SJSA1 (cell line): Measurements from ENCODE around the gene TEKTIP1. TPM values are rescaled to one million over a fixed set of nuclear protein-coding genes. Genes with fewer than 3 reads are reported as not detected.
"Not testable (repeated sequence)": the region's sequence is repeated elsewhere in the genome, so short reads cannot be mapped to it uniquely, and the experiment has no call there.

Source experiments
- DNase-seq, 2 experiments: peaks; one replicate each; pipeline ENCODE4 v3.0.0-alpha.2; 2015 to 2020; ENCODE audit warnings: low spot score in 2 of 2, low read depth in 1 of 2
- H3K27ac ChIP-seq: fragments of 250-450 bp; sonication (Bioruptor Pico); 2 replicates; pipeline ENCODE4 v1.5.1; 2020; ENCODE audit warnings: mild to moderate bottlenecking, moderate library complexity
- H3K27me3 ChIP-seq: fragments of 250-450 bp; sonication (Bioruptor Pico); replicated peaks from 2 replicates; pipeline ENCODE4 v1.5.1; 2020; ENCODE audit warnings: mild to moderate bottlenecking, moderate library complexity
- H3K36me3 ChIP-seq: fragments of 250-450 bp; sonication (Bioruptor Pico); 2 replicates; pipeline ENCODE4 v1.5.1; 2020; ENCODE audit warnings: mild to moderate bottlenecking
- H3K4me1 ChIP-seq: fragments of 250-450 bp; sonication (Bioruptor Pico); replicated peaks from 2 replicates; pipeline ENCODE4 v1.6.1; 2021; ENCODE audit warnings: mild to moderate bottlenecking
- H3K4me3 ChIP-seq: fragments of 250-450 bp; sonication (Bioruptor Pico); 2 replicates; pipeline ENCODE4 v1.5.1; 2020; ENCODE audit warnings: mild to moderate bottlenecking
- H3K9me3 ChIP-seq: fragments of 250-450 bp; sonication (Bioruptor Pico); replicated peaks from 2 replicates; pipeline ENCODE4 v1.5.1; 2020; ENCODE audit warnings: mild to moderate bottlenecking
- total RNA-seq: library from RNA; depleted of rRNA; stranded (reverse); fragments of >200 nt; shearing (Covaris generic); gene quantifications from 2 replicates; pipeline ENCODE4 v1.2.3, GENCODE V29; 2014

TEKTIP1 gene
- total RNA-seq, 1 experiment from 2014 or later, result 0.26 TPM

DNA sequence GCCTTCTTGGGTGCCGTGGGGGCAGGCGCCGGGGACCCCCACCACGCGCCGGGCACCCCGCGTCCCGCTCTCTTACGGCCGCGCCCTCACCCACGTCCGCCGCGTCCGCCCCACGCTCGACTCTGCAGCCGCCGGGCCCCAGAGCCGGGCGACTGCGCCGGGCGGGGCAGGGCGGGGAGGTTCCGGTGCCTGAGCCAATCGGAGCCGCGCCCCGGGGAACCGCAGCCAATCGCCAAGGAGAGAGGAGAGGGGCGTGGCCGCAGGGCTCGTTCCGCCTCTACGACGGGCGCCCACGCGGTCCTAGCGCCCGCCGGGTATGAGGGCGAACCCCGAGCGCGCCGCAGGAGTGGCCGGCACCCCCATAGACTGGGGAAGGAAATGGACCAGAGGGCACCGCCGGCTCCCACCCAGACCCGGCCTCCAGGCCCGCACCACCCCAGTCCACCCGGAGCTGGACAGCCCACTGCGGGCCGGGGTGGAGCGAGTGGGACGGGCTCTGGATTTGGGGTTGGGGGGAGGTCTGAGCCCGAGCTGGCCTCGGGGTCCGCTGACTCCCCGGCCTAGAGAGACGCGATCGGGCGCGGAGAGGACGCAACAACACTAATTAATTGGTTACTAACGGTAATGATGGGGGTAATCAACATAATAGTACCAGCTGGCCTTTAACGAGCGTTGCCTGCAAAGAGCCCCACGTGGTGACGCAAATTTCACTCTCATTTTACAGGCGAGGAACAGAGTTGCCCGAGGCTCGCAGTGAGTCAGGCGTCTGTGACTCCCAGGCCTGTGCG, 18.7 kb downstream of the TEKTIP1 start, which contains the start of gene MFSD12:
Gene MFSD12, minus strand, starts transcription at position 126 of the 788 bp plus-strand sequence. CDS start 183 bp downstream, outside the sequence.
- Histone ChIP-seq H3K9me3 (peaks cover 4% of the 10 kb centered on the region), H3K36me3 (peaks cover 35% of the 10 kb centered on the region), H3K4me1 (peaks cover 56% of the 10 kb centered on the region), H3K27ac (peak within 1 kb of the TSS; percentile 61), H3K4me3 (peak within 1 kb of the TSS; percentile 98), H3K27me3 (no peaks in the 10 kb centered on the region)
- peak; percentile 95 for DNase-seq

DNA sequence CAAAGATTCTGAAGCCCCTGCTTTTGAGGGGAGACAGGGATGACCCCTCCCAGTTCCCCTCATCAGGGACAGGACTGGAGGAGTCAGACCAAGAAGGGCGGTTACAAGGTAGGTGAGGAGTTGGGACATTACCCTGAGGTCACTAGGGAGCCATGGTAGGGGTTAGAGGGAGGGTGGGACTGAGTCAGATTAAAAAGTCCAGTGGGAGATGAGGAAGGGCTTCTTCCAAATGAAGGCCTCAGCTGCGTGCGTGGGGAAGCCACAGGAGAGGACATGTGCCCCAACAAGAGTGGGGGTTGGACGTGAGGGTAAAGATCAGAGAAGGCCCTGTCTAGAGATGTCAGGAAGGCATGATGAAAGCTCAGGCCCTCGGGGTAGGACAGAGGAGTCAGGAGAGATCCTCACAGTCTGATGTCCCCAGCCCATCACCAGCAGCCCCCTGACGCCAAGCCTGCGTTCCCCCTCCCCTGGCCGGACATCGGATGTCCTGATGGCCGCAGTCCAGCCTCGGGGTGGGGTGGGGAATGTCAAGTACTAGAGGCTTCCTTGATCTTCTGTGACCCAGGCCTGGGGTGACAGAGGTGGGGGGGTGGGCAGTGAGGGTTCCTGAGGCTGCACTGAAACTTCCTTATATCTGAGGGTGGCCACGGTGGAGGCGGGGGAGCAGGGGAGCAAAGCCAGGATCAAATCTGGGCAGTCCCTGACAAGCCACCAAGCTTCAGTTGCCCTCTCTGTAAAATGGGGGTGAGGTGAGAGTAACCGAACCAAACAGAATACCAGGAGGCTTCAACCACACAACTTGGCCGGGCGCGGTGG, 24.9 kb downstream of the TEKTIP1 start:
- Histone ChIP-seq H3K27me3 (no peaks in the 10 kb centered on the region), H3K4me3 (no peak overlapping the region), H3K27ac (peak overlapping the region; percentile 100), H3K9me3 (peaks cover 3% of the 10 kb centered on the region; the same call in 1 of the 2 replicates), H3K36me3 (no peaks in the 10 kb centered on the region), H3K4me1 (peaks cover 46% of the 10 kb centered on the region)
- DNase-seq, result no peak

DNA sequence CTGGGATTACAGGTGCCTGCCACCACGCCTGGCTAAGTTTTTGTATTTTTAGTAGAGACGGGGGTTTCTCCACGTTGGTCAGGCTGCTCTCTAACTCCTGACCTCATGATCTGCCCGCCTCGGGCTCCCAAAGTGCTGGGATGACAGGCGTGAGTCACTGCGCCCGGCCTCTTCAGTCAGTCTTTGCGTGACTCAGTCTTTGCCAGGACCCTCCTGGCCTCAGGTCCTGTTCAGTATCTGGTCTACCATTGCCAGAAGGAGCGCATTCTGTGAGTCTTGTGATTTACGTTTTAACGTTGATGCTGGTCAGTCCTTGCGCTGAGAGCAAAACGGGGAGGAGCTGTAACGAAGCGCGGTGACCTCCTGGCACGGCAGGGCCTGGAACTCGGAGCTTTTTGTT, 26.2 kb downstream of the TEKTIP1 start:
- H3K27ac ChIP-seq, result peak overlapping the region; percentile 58
- peak; percentile 49 to 86 for DNase-seq

DNA sequence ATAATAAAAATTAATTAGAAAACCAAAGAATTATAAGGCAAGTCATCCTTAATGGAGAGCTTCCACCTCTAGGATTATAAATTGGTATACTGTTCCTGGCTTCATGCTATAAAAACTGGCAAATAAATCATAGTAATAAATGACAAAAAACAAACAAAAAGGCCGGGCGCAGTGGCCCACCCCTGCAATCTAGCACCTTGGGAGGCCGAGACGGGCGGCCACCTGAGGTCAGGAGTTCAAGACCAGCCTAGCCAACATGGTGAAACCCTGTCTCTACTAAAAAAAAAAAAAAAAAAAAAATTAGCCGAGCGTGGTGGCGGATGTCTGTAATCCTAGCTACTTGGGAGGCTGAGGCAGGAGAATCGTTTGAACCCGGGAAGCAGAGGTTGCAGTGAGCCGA, 31.1 kb downstream of the TEKTIP1 start:
- H3K9me3 ChIP-seq, H3K27ac ChIP-seq, H3K27me3 ChIP-seq, DNase-seq, H3K4me3 ChIP-seq: not testable (repeated sequence)
- H3K4me1 ChIP-seq, result peaks cover 19% of the 10 kb centered on the region
- H3K36me3 ChIP-seq, result peaks cover 22% of the 10 kb centered on the region

More for the DNA sequence above, 26.2 kb downstream of the TEKTIP1 start:
- peaks cover 3% of the 10 kb centered on the region; the same call in 1 of the 2 replicates for H3K9me3 ChIP-seq
- H3K4me3 ChIP-seq, result no peak overlapping the region
- H3K27me3 ChIP-seq, result no peaks in the 10 kb centered on the region
- no peaks in the 10 kb centered on the region for H3K36me3 ChIP-seq
- H3K4me1 ChIP-seq, result peaks cover 46% of the 10 kb centered on the region

DNA sequence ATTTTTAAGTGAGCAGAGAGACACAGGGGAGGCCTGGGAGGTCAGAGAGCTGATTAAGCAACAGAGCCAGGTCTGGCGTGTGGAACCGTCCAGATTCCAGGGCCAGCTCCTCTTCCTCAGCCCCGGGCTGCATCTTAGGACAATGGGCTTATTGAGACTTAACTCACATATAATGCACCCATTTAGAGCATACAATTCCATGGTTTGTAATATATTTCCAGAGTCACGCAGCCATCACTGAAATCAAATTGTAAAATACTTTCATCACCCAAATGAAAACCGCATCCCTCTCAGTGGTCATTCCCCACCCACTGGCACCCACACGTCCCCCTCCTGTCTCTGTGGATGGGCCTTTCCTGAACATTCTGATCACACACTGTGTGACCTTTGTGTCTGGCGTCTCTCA, 31.6 kb downstream of the TEKTIP1 start:
- Histone ChIP-seq H3K9me3 (no peaks in the 10 kb centered on the region), H3K27me3 (no peaks in the 10 kb centered on the region), H3K4me1 (peaks cover 14% of the 10 kb centered on the region), H3K4me3 (no peak overlapping the region), H3K27ac (no peak overlapping the region), H3K36me3 (peaks cover 28% of the 10 kb centered on the region)
- no peak for DNase-seq

DNA sequence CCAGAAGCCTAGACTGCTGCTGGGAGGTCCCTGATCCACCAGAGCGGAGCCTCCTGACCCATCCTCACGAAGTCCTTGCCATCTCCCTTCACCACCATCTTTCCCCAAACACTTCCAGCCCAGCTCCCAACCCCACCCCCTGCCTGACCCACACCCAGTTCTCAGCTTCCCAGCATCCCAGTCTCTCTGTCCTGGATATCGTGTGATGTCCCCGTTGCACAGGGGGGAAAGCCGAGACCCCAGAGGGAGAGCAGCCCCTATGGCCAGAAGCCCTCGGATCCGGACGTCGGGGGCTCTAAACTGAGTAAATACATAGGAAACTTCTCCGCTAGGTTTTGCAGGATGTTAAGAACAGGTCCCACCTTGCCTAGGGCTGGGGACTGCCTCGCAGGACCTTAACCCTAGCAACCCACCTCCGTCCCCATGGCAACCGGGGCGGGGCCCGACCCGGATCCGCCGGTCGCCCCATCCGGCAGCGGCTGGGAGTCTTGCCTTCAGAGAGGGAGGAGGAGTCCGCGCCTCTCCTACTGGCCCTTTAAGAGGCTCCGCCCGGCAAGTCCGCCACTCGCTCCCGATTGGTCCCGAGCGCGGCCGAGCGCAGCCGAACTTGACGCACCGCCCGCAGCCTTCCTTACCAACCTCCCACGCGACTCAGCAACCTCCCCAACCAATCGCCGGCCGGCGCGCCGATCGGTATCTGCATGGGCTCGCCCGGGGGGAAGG, 33.3 kb downstream of the TEKTIP1 start:
- Histone ChIP-seq H3K4me3 (peak overlapping the region; percentile 92), H3K36me3 (peaks cover 39% of the 10 kb centered on the region), H3K4me1 (peaks cover 9% of the 10 kb centered on the region), H3K27ac (peak overlapping the region; percentile 24; the same call in 1 of the 2 replicates), H3K27me3 (no peaks in the 10 kb centered on the region), H3K9me3 (no peaks in the 10 kb centered on the region)
- DNase-seq, result peak; percentile 99 to 100

DNA sequence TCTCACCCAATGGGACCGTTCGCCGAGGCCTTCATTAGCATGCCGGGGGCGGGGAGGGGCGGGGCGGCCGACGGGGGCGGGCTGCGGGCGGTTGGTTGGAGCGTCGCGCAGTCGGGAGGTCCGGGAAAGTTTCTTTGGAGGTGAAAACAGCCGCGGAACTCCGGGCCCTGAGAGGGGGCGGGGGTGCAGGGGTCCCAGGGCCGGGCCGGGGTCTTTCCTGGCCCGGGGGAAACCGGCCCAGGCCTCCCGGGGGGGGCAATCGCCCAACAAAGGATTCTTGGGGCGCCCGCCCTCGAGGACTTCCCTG, 33.8 kb downstream of the TEKTIP1 start, which contains the start of gene HMG20B:
Gene HMG20B, plus strand, starts transcription at position 90 of the 307 bp plus-strand sequence. CDS start 366 bp downstream, outside the sequence.
- no peak for DNase-seq
- Histone ChIP-seq H3K27ac (peak within 1 kb of the TSS; percentile 87), H3K4me1 (peaks cover 9% of the 10 kb centered on the region), H3K27me3 (no peaks in the 10 kb centered on the region), H3K36me3 (peaks cover 41% of the 10 kb centered on the region), H3K9me3 (no peaks in the 10 kb centered on the region), H3K4me3 (peak within 1 kb of the TSS; percentile 92)

DNA sequence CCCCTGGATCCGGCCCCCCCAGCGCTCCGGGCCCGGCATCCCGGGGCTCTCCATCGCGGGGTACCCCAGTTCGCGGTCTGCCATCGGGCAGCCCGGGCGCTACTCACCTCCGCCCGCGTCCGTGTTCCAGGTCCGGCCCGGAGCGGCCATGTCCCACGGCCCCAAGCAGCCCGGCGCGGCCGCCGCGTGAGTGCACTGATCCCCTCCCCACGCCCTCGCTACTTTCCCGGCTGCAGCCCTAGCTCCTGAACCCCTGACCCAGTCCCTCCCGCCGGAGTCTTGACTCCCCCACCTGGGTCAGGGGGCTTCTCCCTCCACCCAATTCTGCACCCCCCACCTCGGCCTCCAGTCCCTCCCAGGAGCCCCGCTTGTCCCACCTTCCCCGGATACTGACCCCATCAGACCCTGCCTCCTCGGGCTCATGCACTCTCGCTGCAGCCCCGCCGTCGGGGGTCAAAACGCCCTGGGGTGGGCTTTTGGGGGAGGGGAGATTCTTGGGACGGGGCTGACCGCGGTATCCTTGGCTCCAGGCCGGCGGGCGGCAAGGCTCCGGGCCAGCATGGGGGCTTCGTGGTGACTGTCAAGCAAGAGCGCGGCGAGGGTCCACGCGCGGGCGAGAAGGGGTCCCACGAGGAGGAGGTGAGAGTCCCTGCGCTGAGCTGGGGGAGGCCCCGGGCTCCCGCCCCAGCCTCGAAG, 34.3 kb downstream of the TEKTIP1 start:
- Histone ChIP-seq H3K4me1 (peaks cover 14% of the 10 kb centered on the region), H3K27me3 (no peaks in the 10 kb centered on the region), H3K27ac (peak overlapping the region; percentile 87), H3K9me3 (no peaks in the 10 kb centered on the region), H3K36me3 (peaks cover 46% of the 10 kb centered on the region), H3K4me3 (peak overlapping the region; percentile 92)
- DNase-seq, result peak in 1 of 2 experiments; percentile 46

DNA sequence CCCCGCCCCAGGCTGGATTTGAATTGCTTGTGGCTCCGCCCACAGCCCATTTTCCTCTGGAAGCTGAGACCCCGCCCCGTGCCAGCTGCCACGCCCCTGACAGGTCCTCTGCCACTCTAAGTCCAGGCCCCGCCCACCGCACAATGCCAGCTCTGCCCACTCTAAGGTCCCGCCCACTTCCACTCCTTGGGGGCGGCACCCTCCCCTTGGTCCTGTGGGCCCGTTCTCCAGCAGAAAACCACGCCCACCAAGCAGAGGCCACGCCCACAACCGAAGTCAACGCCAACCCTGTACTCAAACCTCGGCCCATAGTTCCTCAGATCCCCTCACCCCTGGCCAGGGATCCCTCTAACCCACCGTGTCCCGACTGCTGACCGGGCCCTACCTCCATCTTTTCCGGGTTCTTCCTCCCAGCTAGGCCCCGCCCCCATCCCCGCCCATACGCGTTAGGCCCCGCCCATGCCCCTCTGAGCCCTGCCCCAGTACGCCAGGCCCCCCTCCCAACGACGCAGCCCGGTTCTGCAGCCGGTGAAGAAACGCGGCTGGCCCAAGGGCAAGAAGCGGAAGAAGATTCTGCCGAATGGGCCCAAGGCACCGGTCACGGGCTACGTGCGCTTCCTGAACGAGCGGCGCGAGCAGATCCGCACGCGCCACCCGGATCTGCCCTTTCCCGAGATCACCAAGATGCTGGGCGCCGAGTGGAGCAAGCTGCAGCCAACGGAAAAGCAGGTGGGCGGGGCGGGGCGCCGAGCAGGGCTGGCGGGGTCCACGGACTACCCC, 35.1 kb downstream of the TEKTIP1 start:
- peaks cover 53% of the 10 kb centered on the region for H3K36me3 ChIP-seq
- peak overlapping the region; percentile 87 for H3K27ac ChIP-seq
- no peaks in the 10 kb centered on the region for H3K9me3 ChIP-seq

DNA sequence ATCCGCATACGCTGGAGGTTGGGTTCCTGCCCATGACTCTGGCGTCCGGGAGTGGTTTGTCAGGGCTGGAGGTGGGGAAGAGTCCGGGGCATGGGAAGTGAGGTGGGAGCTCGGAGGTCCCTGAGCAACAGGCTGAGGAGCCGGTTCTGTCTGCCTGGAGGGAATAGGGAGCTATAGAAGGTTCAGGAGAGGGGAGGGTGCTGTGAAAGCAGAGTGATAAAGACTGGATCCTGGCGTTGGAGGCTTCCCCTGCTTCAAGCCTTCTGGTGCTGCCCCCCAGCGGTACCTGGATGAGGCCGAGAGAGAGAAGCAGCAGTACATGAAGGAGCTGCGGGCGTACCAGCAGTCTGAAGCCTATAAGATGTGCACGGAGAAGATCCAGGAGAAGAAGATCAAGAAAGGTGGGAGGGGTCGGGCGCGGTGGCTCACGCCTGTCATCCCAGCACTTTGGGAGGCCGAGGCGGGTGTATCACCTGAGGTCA, 36.3 kb downstream of the TEKTIP1 start:
- Histone ChIP-seq H3K9me3 (no peaks in the 10 kb centered on the region), H3K36me3 (peaks cover 54% of the 10 kb centered on the region), H3K4me3 (no peak overlapping the region), H3K27me3 (no peaks in the 10 kb centered on the region), H3K4me1 (peaks cover 34% of the 10 kb centered on the region), H3K27ac (no peak overlapping the region)
- no peak for DNase-seq

More for the DNA sequence above, 35.1 kb downstream of the TEKTIP1 start:
- H3K27me3 ChIP-seq, result no peaks in the 10 kb centered on the region
- peaks cover 22% of the 10 kb centered on the region for H3K4me1 ChIP-seq
- H3K4me3 ChIP-seq, result peak overlapping the region; percentile 92
- peak; percentile 95 to 99 for DNase-seq

DNA sequence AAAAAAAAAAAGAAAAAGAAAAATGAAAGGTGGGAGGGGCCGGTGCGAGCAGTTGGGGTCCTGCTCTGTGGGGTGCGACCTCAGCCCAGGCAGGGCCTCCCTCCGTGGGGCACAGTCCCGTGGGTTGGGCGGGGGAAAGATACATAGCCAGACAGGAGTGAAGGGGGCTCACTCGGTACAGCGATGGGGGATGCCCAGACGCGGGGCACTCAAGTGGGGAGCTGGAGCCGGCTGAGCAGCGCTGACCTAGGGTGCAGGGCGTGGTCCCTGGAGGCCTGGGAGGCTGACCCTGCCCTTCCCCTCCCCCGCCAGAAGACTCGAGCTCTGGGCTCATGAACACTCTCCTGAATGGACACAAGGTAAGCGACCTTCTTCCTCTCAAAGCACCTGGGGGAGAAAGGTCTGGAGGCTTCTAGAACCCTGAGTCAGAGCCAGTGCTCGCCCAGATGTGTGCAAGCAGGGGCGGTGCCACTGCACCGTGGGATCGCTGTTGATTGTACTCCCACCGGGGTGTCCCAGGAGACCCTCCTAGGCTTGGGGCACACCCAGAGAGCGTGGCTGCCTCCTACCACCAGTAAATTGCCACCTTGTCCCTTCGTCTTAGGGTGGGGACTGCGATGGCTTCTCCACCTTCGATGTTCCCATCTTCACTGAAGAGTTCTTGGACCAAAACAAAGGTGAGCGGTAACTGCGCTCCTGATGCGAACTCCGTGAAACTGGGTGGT, 37.1 kb downstream of the TEKTIP1 start:
- no peaks in the 10 kb centered on the region for H3K9me3 ChIP-seq
- DNase-seq, result no peak
- H3K27ac ChIP-seq, result no peak overlapping the region
- peaks cover 54% of the 10 kb centered on the region for H3K36me3 ChIP-seq
- H3K4me3 ChIP-seq, result no peak overlapping the region
- no peaks in the 10 kb centered on the region for H3K27me3 ChIP-seq
- peaks cover 42% of the 10 kb centered on the region for H3K4me1 ChIP-seq
